A673 (cell line): ENCODE results near the gene SALL3. TPM values are rescaled to one million over a fixed set of nuclear protein-coding genes. Genes with fewer than 3 reads are reported as not detected.

Experiments used
- BruUV-seq: library from RNA; stranded (reverse); fragments of 400-500 nt; replicated peaks from 2 replicates; lab custom pipeline; 2021; lab: Mats Ljungman, UMichigan
- CTCF ChIA-PET: fragments of 300-600 bp; sonication (Branson Sonifier 250); formaldehyde crosslinking; loops from one replicate; lab custom pipeline; 2022; ENCODE audit warnings: antibody characterized with exemption; lab: Charles Lee
- POLR2A ChIA-PET: fragments of 300-600 bp; sonication (Branson Sonifier 250); formaldehyde crosslinking; loops from one replicate; lab custom pipeline; 2022; ENCODE audit warnings: antibody characterized with exemption; ENCODE audit not compliant: low non-redundant PET; lab: Charles Lee
- DNase-seq: peaks from one replicate; pipeline ENCODE4 v3.0.0-alpha.2; 2015; ENCODE audit warnings: low spot score
- H3K27ac ChIP-seq: fragments of 200-600 bp; sonication (generic); 2 replicates; pipeline ENCODE4 v1.5.1; 2016; ENCODE audit warnings: mixed run types, low read depth, mild to moderate bottlenecking, mixed read lengths, antibody characterized with exemption, low read length; ENCODE audit not compliant: poor library complexity, severe bottlenecking
- H3K27me3 ChIP-seq: fragments of 200-600 bp; sonication (generic); replicated peaks from 2 replicates; pipeline ENCODE4 v1.6.1; 2017; ENCODE audit warnings: mixed run types, low read depth, mild to moderate bottlenecking, mixed read lengths, antibody characterized with exemption, low read length; ENCODE audit not compliant: insufficient read depth, poor library complexity
- H3K36me3 ChIP-seq: fragments of 200-600 bp; sonication (generic); 2 replicates; pipeline ENCODE4 v1.6.1; 2016; ENCODE audit warnings: mixed run types, mild to moderate bottlenecking, mixed read lengths, antibody characterized with exemption, low read length; ENCODE audit not compliant: insufficient read depth, poor library complexity, severe bottlenecking
- H3K4me1 ChIP-seq: fragments of 200-600 bp; sonication (generic); 2 replicates; pipeline ENCODE4 v1.6.1; 2017; ENCODE audit warnings: mixed run types, mild to moderate bottlenecking, mixed read lengths, antibody characterized with exemption, low read length; ENCODE audit not compliant: insufficient read depth, poor library complexity, severe bottlenecking
- H3K4me3 ChIP-seq: fragments of 200-600 bp; sonication (generic); 2 replicates; pipeline ENCODE4 v1.5.1; 2016; ENCODE audit warnings: low read depth, mixed run types, mild to moderate bottlenecking, mixed read lengths, low read length; ENCODE audit not compliant: poor library complexity, severe bottlenecking
- H3K9me3 ChIP-seq: fragments of 200-600 bp; sonication (generic); 2 replicates; pipeline ENCODE4 v1.6.1; 2016; ENCODE audit warnings: mixed run types, low read depth, mild to moderate bottlenecking, mixed read lengths, antibody characterized with exemption, low read length; ENCODE audit not compliant: poor library complexity, severe bottlenecking
- EZH2 ChIP-seq: fragments of 200-600 bp; sonication (generic); IDR thresholded peaks from 2 replicates; pipeline ENCODE4 v1.6.1; 2017; ENCODE audit warnings: borderline replicate concordance, low read depth, mild to moderate bottlenecking, mixed read lengths, antibody characterized with exemption, low read length; ENCODE audit not compliant: poor library complexity, severe bottlenecking
- intact Hi-C: fragments of 100-400 bp; cut with micrococcal nuclease; formaldehyde crosslinking; loops from one replicate; pipeline ENCODE4 v1.10.0; 2022; ENCODE audit not compliant: unreplicated experiment
- total RNA-seq: library from RNA; stranded (reverse); gene quantifications from 2 replicates; pipeline ENCODE4 v1.2.3, GENCODE V29; 2021
- TF ChIP-seq, protein P1 (sequence below): fragments of 300-800, 200-600 bp; sonication (generic); conservative IDR thresholded peaks from 2 replicates; pipeline ENCODE4 v1.5.1; 2017; ENCODE audit warnings: low read depth, mild to moderate bottlenecking, antibody characterized with exemption, low read length, moderate library complexity, mixed read lengths

Gene SALL3
- total RNA-seq, 1 experiment from 2014 or later: not detected

DNA sequence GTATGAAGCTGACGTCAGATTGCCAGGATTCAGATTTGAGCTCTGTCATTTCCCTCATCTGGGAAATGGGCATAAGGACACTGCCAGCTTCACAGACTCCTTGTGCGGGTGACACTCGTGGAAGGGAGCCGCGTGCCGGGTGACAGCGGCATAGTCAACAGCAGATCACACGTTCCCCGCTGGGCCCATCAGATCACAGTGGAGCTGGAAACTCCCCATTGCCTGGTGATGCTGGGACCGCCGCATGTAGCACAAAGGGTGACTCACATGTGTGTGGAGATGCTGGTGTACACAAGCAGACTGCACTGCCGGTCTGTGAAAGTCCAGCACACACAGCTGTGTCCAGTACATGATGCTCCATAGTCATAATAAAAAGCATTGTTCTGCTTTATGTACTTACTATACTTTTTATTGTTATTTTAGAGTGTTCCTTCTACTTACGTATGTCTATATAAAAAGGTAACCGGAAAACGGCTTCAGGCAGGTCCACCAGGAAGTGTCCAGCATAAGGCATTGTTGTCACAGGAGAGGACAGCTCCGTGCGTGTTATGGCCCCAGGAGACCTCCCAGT is 31.8 kb downstream of the SALL3 start:
- Histone ChIP-seq H3K4me3 (no peak overlapping the region), H3K4me1 (no peaks in the 10 kb centered on the region), H3K9me3 (no peaks in the 10 kb centered on the region), H3K27ac (no peak overlapping the region), H3K36me3 (no peaks in the 10 kb centered on the region), H3K27me3 (peaks cover 56% of the 10 kb centered on the region)
- BruUV-seq: no TSS peak
- DNase-seq: no peak
- ChIA-PET POLR2A (no interaction called here), CTCF (no interaction called here)
- TF ChIP-seq, protein P1, sequence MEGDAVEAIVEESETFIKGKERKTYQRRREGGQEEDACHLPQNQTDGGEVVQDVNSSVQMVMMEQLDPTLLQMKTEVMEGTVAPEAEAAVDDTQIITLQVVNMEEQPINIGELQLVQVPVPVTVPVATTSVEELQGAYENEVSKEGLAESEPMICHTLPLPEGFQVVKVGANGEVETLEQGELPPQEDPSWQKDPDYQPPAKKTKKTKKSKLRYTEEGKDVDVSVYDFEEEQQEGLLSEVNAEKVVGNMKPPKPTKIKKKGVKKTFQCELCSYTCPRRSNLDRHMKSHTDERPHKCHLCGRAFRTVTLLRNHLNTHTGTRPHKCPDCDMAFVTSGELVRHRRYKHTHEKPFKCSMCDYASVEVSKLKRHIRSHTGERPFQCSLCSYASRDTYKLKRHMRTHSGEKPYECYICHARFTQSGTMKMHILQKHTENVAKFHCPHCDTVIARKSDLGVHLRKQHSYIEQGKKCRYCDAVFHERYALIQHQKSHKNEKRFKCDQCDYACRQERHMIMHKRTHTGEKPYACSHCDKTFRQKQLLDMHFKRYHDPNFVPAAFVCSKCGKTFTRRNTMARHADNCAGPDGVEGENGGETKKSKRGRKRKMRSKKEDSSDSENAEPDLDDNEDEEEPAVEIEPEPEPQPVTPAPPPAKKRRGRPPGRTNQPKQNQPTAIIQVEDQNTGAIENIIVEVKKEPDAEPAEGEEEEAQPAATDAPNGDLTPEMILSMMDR: no peak
- no peak for TF ChIP-seq EZH2
- intact Hi-C loops: no loop called here

DNA sequence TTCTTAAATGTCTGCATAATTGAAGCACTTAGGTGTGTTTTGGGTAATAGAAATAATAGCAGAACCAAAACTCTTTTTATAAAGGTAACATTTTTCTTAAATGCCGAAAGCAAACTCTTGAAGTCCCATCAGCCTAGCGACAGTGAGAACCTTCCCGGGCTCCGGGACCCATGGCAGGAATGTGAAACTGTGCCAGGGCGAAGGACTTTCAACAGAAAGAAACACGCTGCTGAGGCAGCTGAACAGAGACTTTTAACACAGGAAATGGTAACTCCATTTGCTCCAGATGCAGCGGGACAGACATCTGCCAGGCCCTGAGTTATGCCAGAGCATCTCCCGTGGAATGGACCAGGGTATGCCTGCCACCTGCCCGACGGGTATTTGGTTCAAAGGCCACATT is 34.3 kb downstream of the SALL3 start:
- H3K4me1 ChIP-seq: no peaks in the 10 kb centered on the region
- H3K36me3 ChIP-seq: no peaks in the 10 kb centered on the region
- TF ChIP-seq EZH2: no peak
- TF ChIP-seq, protein P1: no peak
- BruUV-seq: no TSS peak
- CTCF ChIA-PET: no interaction called here
- peaks cover 73% of the 10 kb centered on the region for H3K27me3 ChIP-seq
- H3K4me3 ChIP-seq: no peak overlapping the region
- no peak overlapping the region for H3K27ac ChIP-seq
- no peak for DNase-seq
- POLR2A ChIA-PET: no interaction called here
- H3K9me3 ChIP-seq: no peaks in the 10 kb centered on the region
- intact Hi-C loops: no loop called here

DNA sequence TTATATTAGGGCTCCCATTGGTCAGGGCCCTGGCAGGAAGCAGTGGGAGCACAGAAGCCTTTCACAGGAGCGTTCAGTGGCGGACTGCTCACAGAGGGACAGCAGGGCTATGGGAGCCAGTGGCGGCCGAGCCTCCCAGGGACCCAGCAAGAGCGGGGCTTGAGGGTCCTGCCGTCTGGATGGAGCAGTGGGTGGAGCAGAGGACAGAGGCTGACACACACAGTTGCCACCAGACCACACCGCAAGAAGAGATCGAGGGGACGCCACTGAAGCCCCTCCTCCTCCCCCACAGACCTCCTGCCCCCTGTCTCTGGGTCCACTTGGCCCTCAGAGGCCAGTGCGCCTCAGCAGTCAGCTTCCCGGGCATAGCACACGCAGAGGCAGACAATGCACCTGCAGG is 39.3 kb downstream of the SALL3 start:
- Histone ChIP-seq H3K4me3 (no peak overlapping the region), H3K27ac (no peak overlapping the region), H3K9me3 (no peaks in the 10 kb centered on the region), H3K27me3 (peaks cover 27% of the 10 kb centered on the region), H3K4me1 (no peaks in the 10 kb centered on the region), H3K36me3 (no peaks in the 10 kb centered on the region)
- POLR2A ChIA-PET: no interaction called here
- TF ChIP-seq, protein P1: no peak
- intact Hi-C loops: no loop called here
- CTCF ChIA-PET: no interaction called here
- BruUV-seq: no TSS peak
- DNase-seq: no peak
